Measurements from ENCODE around the gene ELP6. TPM values are rescaled to one million over a fixed set of nuclear protein-coding genes. Genes with fewer than 3 reads are reported as not detected.

ELP6 gene
- total and polyA plus RNA-seq, 9 of the 15 experiments (the other 6 are each of a cell fraction or from before 2014, with no cell fraction given) = 76.9 to 198 (median 83.3) TPM

- TF ChIP-seq ZNF407 (IDR thresholded peaks at IDR 0.05; ENCODE audit: low read depth) (no peak), LEF1 (IDR thresholded peaks at IDR 0.05) (peak; percentile 46; the same call in 1 of the 2 replicates), ZBTB40 (IDR thresholded peaks at IDR 0.05) (no peak), ZBTB40 (CRISPR knock-in tag; IDR thresholded peaks at IDR 0.05) (no peak), KAT8 (IDR thresholded peaks at IDR 0.05; ENCODE audit: low read depth) (no peak), RAD21 (CRISPR knock-in tag; conservative IDR thresholded peaks at IDR 0.05 in 1 of 2, IDR thresholded peaks at IDR 0.05 in 1 of 2) (no peak), SOX6 (IDR thresholded peaks at IDR 0.05) (peak; percentile 61; the same call in 1 of the 2 replicates), CLOCK (CRISPR knock-in tag; IDR thresholded peaks at IDR 0.05; ENCODE audit: borderline replicate concordance) (no peak)
These were observed 20.5 kb upstream of the ELP6 start (continued) for GRCh38 chr3:47533996-47534454.
